GM19395 (cell line): ENCODE results near the gene CLEC6A.
"Not testable (repeated sequence)": the region's sequence is repeated elsewhere in the genome, so short reads cannot be mapped to it uniquely, and the experiment has no call there.

Experiments used
- ATAC-seq: cut with Tn5 transposase; IDR thresholded peaks from one replicate; pipeline ENCODE4 v1.9.1; 2021; ENCODE audit warnings: mild to moderate bottlenecking, moderate library complexity; ENCODE audit not compliant: unreplicated experiment

The CLEC6A gene

DNA sequence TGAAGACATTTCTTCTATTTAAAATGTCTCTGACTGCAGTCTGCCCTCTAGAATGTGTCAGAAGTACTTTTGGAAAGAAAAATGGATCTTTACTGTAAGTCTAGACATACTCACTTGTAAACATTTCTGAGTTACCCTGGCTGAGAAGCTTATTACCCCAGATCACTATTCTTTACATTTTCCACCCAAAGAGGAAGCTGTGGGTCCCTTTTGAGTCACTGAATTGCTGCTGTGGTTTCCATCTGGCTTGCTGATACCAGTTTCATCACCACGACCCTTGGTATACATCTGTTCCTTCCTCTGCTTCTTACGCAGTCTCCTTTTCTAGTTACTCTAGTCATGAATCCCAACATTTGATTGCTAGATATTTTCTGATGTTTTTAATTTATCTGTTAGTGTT is 37.3 kb downstream of the CLEC6A start:
- peak; percentile 99 for ATAC-seq

DNA sequence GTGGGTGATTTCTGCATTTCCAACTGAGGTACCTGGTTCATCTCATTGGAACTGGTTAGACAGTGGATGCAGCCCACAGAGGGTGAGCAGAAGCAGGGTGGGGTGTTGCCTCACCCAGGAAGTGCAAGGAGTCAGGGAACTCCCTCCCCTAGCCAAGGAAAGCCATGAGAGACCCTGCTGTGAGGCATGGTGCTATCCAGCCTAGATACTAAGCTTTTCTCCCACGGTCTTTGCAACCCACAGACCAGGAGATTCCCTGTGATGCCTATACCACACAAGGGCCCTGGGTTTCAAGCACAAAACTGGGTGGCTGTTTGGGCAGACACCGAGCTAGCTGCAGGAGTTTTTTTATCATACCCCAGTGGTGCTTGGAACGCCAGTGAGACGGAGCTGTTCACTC is 39.9 kb downstream of the CLEC6A start:
- not testable (repeated sequence) for ATAC-seq

DNA sequence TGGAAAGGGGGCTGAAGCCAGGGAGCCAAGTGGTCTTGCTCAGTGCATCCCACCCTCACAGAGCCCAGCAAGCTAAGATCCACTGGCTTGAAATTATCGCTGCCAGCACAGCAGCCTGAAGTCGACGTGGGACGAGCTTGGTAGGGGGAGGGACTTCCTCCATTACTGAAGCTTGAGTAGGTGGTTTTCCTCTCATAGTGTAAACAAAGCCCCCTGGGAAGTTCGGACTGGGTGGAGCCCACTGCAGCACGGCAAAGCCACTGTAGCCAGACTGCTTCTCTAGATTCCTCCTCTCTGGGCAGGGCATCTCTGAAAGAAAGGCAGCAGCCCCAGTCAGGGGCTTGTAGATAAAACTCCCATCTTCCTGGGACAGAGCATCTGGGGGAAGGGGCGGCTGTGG is 40.3 kb downstream of the CLEC6A start:
- ATAC-seq, result not testable (repeated sequence)

DNA sequence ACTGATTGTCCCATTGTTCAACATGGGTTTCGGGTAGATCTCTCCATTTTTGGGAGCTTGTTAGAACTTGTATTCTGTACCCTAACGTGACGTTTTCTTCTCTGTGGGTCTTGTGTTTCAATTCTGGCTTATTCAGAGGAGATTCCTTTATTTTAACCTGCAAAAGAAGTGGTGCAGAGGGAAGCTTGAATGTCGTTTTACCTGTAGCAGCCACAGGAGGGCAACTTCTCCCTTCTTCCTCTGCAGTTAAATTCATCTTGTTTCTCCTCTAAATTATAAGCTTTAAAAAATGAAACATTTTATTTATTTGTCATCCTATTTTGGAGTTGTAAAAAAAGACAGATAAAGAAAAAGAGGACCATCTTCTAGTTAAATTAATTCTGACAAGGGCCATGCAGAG is 43.9 kb downstream of the CLEC6A start:
- ATAC-seq, result no peak

DNA sequence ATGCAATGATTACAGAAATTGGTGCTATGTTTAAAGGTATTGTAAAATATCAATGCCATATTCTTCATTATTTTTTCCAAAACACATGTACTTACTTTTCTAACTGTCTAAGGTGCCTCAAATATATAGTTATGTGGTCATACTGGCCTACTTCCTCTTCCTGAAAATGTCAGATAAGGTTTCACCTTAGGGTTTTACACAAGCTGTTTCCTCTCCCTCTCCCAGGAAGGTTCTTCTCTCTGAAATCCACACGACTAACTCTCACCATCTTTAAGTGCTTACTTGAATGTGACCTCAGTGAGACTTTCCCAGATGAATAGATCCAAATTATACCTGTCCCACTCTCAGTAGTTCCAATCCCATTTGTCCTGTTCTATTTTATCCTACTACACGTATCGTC is 46.0 kb downstream of the CLEC6A start:
- ATAC-seq, result no peak

DNA sequence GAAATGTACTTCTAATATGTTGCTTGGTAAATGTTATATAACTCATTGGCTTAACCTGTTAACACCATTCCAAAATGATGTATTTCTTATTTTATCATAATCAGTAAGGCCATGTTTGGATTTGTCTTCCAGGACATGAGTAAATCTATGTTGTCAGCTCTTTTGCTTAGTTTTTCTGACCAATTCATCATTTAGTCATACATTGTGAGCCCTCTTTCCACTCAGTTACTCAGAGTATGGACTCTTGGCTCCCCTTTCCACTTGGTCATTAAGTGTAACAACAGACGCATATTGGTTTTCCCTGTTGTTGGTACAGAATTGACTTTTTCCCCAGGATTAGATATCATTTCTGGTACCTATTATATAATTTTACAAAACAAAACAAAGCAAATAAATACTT is 48.6 kb downstream of the CLEC6A start:
- no peak for ATAC-seq

DNA sequence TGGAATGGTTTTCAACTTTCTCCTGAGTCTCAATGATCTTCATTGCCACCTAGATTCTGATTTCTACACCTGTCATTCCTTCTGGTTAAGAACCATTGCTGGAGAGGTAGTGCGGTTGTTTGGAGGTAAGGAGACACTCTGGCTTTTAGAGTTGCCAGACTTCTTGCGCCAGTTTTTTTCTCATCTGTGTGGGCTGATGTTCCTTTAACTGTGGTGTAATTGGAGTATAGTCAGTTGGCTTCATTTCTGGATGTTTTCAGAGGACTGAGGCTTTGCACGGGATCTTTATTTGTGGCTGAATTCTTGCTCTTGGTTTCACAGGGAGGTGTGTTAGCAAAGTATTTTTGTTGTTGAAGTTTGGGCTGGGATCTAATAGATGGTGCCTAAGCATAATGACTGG is 51.8 kb downstream of the CLEC6A start:
- no peak for ATAC-seq

DNA sequence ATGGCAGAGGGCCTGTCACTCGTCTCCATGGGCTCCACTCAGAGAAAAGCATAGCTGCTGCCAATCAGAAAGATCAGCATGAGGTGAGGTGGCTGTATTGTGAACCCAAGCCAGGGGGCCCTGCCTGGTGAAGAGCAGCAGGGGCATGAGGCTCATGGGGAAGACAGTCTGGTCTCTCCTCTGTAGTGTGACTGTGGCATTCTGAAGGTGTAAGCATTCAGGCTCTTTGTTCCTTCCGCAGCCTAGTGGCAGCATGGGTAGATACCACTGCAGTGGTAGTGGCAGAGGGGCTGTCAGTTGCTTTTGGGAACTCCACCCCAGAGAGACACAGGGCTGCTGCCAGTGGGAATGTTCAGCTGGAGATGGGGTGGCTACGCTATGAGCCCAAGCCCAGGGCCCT is 52.5 kb downstream of the CLEC6A start:
- ATAC-seq, result no peak

DNA sequence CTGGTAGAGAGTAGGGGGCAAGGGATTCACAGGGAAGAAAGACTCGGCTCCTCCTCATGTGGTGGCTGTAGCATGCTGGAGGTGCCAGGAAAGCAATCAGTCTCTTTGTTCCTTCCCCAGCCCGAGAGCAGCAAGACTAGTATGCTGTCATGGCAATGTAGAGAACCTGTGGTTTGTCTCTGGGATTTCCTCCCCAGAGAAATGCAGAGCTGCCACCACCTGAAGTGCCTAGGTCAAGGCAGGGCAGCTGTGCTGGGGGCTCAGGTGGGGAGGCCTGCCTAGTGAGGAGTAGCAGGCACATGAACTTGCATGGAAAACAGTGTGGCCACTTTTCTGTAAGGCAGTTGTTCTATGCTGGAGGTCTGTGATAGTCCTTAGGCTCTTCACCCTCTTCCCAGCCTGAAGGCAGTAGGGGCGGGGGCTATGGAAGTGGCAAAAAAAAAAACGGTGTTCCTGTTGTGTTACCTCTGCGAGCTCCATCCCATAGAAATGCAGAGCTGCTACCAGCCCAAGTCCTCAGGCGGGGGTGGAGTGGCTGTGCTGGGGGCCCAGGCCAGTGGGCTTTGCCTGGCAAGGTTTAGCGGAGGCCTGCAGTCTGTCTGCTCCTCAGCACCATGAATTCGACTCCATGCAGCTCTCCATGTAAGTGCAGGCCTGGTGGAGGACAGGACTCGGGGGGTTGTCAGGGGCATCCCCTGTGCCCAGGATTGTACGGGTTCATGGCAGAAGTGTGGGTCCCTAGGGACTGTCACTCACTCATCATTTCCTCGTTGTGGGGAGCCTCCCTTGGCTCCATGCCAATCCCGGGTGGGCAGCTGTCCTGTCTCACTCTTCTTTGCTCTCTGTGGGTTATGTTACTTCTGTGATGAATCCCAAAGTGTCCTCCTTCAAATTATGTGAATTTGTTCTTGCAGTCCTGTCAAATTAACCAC is 53.4 kb downstream of the CLEC6A start:
- no peak for ATAC-seq

DNA sequence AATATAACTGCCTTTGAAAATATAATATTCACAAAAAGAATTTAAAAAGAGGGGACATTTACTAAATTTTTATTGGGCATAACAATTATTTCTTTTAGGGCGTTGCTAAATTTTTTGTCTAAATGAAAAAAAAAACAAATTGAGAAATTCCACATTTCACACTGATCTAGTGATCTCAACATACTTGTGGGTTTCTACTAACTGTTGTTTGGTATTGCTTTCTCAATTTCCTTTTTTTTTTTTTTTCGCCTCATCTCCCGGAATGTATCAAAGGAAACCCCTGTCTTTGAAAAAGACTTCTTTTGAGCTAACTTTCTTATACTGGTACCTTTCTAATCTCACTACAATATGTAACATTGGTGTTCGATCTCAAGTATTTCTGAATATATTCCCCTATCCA is 57.5 kb downstream of the CLEC6A start, which contains the start of gene CLEC4D:
TSS of gene CLEC4D (plus strand) at position 248 of the 400 bp plus-strand sequence. CDS start 230 bp downstream, outside the sequence.
- ATAC-seq, result no peak

DNA sequence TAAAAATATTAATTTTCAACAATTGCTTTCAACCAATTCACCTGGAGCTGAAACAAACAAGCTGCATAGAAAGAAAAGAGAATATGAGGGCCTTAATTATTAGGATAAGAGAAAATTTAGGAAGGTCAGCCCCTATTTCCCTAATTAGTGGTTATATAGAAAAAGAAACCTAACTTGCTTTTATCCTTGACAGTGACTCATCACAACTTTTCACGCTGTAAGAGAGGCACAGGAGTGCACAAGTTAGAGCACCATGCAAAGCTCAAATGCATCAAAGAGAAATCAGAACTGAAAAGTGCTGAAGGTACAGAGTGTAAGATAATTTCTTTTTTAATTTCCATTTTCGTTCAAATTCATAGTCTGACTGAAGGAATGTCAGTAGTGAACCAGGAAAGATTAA is 62.2 kb downstream of the CLEC6A start:
- no peak for ATAC-seq

DNA sequence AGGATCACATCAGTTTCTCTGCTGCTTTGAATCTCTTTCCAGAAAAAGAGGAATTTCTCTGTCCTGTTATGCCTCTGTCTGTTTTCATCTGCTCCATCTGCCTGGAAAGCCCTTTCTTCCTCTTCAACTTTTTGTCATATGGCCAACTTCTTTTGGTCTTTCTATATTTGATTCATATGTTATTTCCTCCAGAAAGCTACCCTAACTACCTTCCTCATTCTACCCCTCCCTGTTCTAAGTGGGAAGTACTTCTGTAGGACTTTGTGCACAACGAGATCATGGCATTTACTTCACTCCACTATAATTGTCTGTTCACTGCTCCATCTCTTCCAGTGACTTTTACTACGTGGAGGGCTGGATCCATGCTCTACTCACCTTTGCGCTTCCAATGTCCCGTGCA is 63.4 kb downstream of the CLEC6A start:
- no peak for ATAC-seq

DNA sequence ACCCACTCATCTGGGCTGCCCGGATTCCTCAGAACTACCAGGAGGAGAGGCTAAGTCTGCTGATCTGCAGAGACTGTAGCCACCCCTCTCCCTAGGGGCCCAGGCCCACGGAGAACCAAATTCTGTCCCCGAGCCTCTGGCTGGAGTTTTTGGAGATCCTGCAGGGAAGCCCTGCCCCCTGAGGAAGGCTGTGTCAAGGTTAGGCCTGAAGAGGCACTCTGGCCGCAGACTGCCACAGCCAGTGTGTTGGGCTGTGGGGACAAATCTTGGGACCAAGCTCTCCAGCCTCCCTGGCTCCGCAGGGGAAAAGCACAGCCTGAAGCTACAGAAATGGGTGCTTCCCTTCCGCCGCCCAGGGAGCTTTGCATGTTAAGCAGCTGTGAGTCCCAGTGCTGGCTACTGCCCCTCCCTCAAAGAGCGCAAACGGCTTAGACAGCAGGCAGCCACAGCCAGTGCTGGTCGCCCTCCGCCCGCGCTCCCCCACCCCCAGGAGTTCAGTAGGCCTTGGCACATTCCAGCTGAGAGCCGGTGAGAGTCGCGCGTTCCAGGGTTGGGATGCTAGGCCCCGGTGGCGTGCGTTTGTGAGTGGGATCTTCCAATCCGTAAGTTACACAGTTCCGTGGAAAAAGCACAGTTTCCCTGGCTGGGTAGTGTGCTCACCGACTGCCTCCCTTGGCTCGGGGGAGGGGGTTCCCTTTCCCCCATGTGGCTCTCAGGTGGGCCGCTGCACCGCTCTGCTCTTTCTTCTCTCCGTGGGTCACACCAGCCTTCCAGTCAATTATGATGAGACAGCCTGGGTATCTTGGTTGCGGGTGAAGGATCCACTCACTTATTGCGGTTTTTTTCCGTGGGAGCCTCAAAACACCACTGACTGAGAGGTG is 71.7 kb downstream of the CLEC6A start:
- ATAC-seq, result no peak
